ENCODE results near the gene TNFRSF9.

Gene TNFRSF9

GRCh38 chr1:7893529-7894180, 47.0 kb downstream of the TNFRSF9 start:
- ChIA-PET CTCF (no interaction called here), POLR2A (ENCODE audit: low non-redundant PET) (no interaction called here)
- peak overlapping the region; percentile 17; the same call in 1 of the 2 replicates for H3K27ac ChIP-seq
- no peak for DNase-seq (ENCODE audit: low spot score)
- TF ChIP-seq CTCF (conservative IDR thresholded peaks at IDR 0.05; ENCODE audit: low read depth), result no peak

GRCh38 chr1:7891804-7892203, 48.8 kb downstream of the TNFRSF9 start:
- TF ChIP-seq CTCF (conservative IDR thresholded peaks at IDR 0.05; ENCODE audit: low read depth), result no peak
- ChIA-PET POLR2A (ENCODE audit: low non-redundant PET) (interaction anchor here (0.6 kb wide), 1 partner anchor 67 kb away, joined by 7 read pairs; no protein-coding TSS in a partner anchor), CTCF (interaction anchor here (0.6 kb wide), 1 partner anchor 88 kb away, joined by 3 read pairs; no protein-coding TSS in a partner anchor)
- DNase-seq (ENCODE audit: low spot score), result no peak
- no peak overlapping the region for H3K27ac ChIP-seq

- TF ChIP-seq CTCF (conservative IDR thresholded peaks at IDR 0.05; ENCODE audit: low read depth), result no peak
- no peak for DNase-seq (ENCODE audit: low spot score)
- POLR2A ChIA-PET (ENCODE audit: low non-redundant PET), result no interaction called here
- no peak overlapping the region for H3K27ac ChIP-seq
- CTCF ChIA-PET, result no interaction called here
Observed at GRCh38 chr1:7890853-7891252, 49.8 kb downstream of the TNFRSF9 start.

GRCh38 chr1:7888248-7889081, 52.2 kb downstream of the TNFRSF9 start:
- CTCF ChIA-PET, result interaction anchor here (0.6 kb wide), 1 partner anchor 43 kb away, joined by 3 read pairs; no protein-coding TSS in a partner anchor
- no peak for DNase-seq (ENCODE audit: low spot score)
- TF ChIP-seq CTCF (conservative IDR thresholded peaks at IDR 0.05; ENCODE audit: low read depth), result no peak
- H3K27ac ChIP-seq, result no peak overlapping the region
- POLR2A ChIA-PET (ENCODE audit: low non-redundant PET), result no interaction called here

GRCh38 chr1:7886405-7886745, 54.3 kb downstream of the TNFRSF9 start:
- ChIA-PET POLR2A (ENCODE audit: low non-redundant PET) (no interaction called here), CTCF (no interaction called here)
- peak; percentile 71 for DNase-seq (ENCODE audit: low spot score)
- TF ChIP-seq CTCF (conservative IDR thresholded peaks at IDR 0.05; ENCODE audit: low read depth), result no peak
- no peak overlapping the region for H3K27ac ChIP-seq

- peak; percentile 92 for DNase-seq (ENCODE audit: low spot score)
- ChIA-PET CTCF (no interaction called here), POLR2A (ENCODE audit: low non-redundant PET) (no interaction called here)
- TF ChIP-seq CTCF (conservative IDR thresholded peaks at IDR 0.05; ENCODE audit: low read depth), result no peak
- no peak overlapping the region for H3K27ac ChIP-seq
Observed at GRCh38 chr1:7885513-7886404, 54.9 kb downstream of the TNFRSF9 start.
